ENCODE data around the gene RTN4RL1.

The RTN4RL1 gene

DNA sequence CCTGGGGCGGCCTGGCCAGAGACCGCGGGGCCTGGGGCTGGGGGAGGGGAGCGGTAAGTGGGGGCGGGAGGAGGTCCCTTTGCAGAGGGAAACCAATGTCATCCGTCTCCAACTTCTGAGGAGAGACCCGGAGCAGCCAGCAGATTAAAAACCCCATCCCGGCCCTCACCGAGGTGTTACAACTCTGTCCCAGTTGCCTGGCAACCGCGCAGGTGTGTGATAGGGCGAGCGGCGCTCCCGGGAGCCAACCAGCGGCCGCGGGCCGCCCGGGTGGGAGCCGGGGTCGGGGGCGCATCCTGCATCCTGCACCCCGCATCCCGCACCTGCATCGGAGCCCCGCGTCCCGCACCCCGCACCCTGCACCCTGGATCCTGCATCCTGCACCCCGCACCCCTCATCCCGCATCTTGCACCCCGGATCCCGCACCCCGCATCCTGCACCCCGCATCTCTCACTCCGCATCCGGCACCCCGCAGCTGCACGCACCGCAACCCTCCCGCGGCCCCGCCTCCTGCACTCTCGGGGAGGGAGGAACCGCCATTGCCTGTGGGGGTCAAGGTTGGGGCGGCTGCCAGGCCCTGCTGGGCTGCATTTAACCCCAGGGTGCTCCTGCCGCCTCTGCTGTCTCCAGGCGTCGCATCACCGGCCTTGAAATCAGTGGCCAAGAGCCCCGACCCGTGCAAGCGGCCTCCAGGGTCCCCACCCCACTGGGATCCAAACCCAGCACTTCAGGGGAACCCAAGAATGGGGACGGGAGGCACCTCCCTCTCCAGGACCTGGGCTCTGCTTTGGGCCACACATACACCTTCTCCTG is 47.3 kb downstream of the RTN4RL1 start:
- Histone ChIP-seq H4K20me1 (ENCODE audit: insufficient read depth, low read length) (no peaks in the 10 kb centered on the region), H3K36me3 (ENCODE audit: insufficient read depth, low read length) (no peaks in the 10 kb centered on the region), H3F3A (ENCODE audit: insufficient read depth, low read length) (no peaks in the 10 kb centered on the region), H3K4me2 (ENCODE audit: low read length) (no peak overlapping the region), H3K27ac (ENCODE audit: low read depth, low read length, poor library complexity, severe bottlenecking) (no peak overlapping the region), H3K79me2 (ENCODE audit: insufficient read depth, low read length) (no peaks in the 10 kb centered on the region), H3K9me3 (ENCODE audit: low read length) (no peaks in the 10 kb centered on the region), H2AFZ (ENCODE audit: low read length) (no peak overlapping the region), H3K4me1 (ENCODE audit: insufficient read depth, low read length, severe bottlenecking) (no peaks in the 10 kb centered on the region), H3K27me3 (ENCODE audit: insufficient read depth, low read length) (peaks cover 4% of the 10 kb centered on the region; the same call in 1 of the 2 replicates), H3K9me2 (ENCODE audit: low read depth, low read length) (no peaks in the 10 kb centered on the region), H3K9ac (ENCODE audit: low read length) (no peak overlapping the region), H3K4me3 (ENCODE audit: low read depth, low read length, poor library complexity, severe bottlenecking) (no peak overlapping the region)
- TF ChIP-seq EZH2 (IDR thresholded peaks at IDR 0.05; ENCODE audit: borderline replicate concordance, low read length) = no peak

DNA sequence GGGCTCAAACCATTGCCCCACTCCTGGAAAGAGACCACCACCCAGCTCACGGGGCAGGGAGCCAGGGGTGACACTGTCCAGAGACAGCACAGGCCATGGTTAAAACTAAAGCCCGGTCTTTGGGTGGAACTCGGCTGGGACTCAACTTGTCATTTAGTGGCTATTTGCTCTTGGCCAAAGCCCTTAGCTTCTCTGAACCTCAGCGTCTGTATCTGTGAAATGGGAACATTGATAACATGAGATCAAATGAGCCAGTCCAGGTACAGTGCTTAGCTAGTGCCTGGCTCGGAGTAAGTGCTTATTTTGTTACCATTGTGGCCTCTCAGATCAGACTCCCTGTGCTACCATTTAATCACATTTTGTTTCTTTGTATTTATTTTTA is 48.5 kb downstream of the RTN4RL1 start:
- no peaks in the 10 kb centered on the region for H3K79me2 ChIP-seq (ENCODE audit: insufficient read depth, low read length)
- H3K27me3 ChIP-seq (ENCODE audit: insufficient read depth, low read length) = peaks cover 4% of the 10 kb centered on the region; the same call in 1 of the 2 replicates
- H3K36me3 ChIP-seq (ENCODE audit: insufficient read depth, low read length) = no peaks in the 10 kb centered on the region
- H3K9ac ChIP-seq (ENCODE audit: low read length) = no peak overlapping the region
- no peak overlapping the region for H3K4me3 ChIP-seq (ENCODE audit: low read depth, low read length, poor library complexity, severe bottlenecking)
- H3K9me3 ChIP-seq (ENCODE audit: low read length) = no peaks in the 10 kb centered on the region
- H3F3A ChIP-seq (ENCODE audit: insufficient read depth, low read length) = no peaks in the 10 kb centered on the region
- H3K9me2 ChIP-seq (ENCODE audit: low read depth, low read length) = no peaks in the 10 kb centered on the region
- H3K4me1 ChIP-seq (ENCODE audit: insufficient read depth, low read length, severe bottlenecking) = no peaks in the 10 kb centered on the region
- TF ChIP-seq, protein P1, sequence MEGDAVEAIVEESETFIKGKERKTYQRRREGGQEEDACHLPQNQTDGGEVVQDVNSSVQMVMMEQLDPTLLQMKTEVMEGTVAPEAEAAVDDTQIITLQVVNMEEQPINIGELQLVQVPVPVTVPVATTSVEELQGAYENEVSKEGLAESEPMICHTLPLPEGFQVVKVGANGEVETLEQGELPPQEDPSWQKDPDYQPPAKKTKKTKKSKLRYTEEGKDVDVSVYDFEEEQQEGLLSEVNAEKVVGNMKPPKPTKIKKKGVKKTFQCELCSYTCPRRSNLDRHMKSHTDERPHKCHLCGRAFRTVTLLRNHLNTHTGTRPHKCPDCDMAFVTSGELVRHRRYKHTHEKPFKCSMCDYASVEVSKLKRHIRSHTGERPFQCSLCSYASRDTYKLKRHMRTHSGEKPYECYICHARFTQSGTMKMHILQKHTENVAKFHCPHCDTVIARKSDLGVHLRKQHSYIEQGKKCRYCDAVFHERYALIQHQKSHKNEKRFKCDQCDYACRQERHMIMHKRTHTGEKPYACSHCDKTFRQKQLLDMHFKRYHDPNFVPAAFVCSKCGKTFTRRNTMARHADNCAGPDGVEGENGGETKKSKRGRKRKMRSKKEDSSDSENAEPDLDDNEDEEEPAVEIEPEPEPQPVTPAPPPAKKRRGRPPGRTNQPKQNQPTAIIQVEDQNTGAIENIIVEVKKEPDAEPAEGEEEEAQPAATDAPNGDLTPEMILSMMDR (IDR thresholded peaks at IDR 0.05; ENCODE audit: low read length) = no peak
- TF ChIP-seq EZH2 (IDR thresholded peaks at IDR 0.05; ENCODE audit: borderline replicate concordance, low read length) = no peak
- H2AFZ ChIP-seq (ENCODE audit: low read length) = no peak overlapping the region
- no peak overlapping the region for H3K4me2 ChIP-seq (ENCODE audit: low read length)
- H3K27ac ChIP-seq (ENCODE audit: low read depth, low read length, poor library complexity, severe bottlenecking) = no peak overlapping the region
- no peaks in the 10 kb centered on the region for H4K20me1 ChIP-seq (ENCODE audit: insufficient read depth, low read length)

DNA sequence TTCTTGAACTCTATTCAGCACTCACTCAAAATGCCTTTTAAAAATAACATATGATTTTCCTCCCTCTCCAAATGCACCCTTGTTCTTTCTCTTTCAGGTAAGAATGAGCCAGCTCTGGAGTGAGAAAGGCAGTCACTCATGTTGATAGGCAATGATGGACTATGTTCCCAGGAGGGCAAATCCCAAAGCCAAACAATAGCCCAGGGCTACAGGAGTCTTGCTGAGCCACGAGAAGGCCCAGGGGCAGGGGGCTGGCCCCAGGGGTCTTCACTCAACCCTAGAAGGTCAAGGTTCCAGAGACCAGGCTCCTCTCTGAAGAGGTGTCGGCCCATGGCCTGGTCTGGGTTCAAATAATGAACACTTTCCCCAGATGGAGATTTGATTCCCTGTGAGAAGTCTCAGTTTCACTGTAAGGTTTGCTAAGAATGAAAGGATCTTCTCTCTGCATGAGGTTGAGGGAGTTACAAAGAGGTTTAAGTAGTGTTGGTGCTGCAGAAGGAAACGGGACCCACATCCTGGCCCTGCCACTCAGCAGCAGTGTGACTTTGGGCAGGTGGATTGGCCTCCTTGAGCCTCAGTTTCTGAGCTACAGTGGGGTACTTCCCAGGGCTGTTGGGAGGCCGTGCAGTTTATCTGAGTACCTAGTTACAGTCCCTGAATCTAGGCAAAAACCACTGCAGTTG is 49.0 kb downstream of the RTN4RL1 start:
- Histone ChIP-seq H2AFZ (ENCODE audit: low read length) (no peak overlapping the region), H3K9ac (ENCODE audit: low read length) (no peak overlapping the region), H3K27ac (ENCODE audit: low read depth, low read length, poor library complexity, severe bottlenecking) (no peak overlapping the region), H3K9me2 (ENCODE audit: low read depth, low read length) (no peaks in the 10 kb centered on the region), H3F3A (ENCODE audit: insufficient read depth, low read length) (no peaks in the 10 kb centered on the region), H3K36me3 (ENCODE audit: insufficient read depth, low read length) (no peaks in the 10 kb centered on the region), H3K4me1 (ENCODE audit: insufficient read depth, low read length, severe bottlenecking) (no peaks in the 10 kb centered on the region), H4K20me1 (ENCODE audit: insufficient read depth, low read length) (no peaks in the 10 kb centered on the region), H3K9me3 (ENCODE audit: low read length) (no peaks in the 10 kb centered on the region), H3K79me2 (ENCODE audit: insufficient read depth, low read length) (no peaks in the 10 kb centered on the region), H3K4me2 (ENCODE audit: low read length) (no peak overlapping the region), H3K4me3 (ENCODE audit: low read depth, low read length, poor library complexity, severe bottlenecking) (no peak overlapping the region), H3K27me3 (ENCODE audit: insufficient read depth, low read length) (peaks cover 7% of the 10 kb centered on the region)
- TF ChIP-seq, protein P1 (IDR thresholded peaks at IDR 0.05; ENCODE audit: low read length) = no peak
- TF ChIP-seq EZH2 (IDR thresholded peaks at IDR 0.05; ENCODE audit: borderline replicate concordance, low read length) = no peak

Measured in OCI-LY1 (cell line).